CD4-positive, alpha-beta T cell treated with Interleukin-15 for 4 hours (primary cell): ENCODE data around the gene PARG.
"Not testable (repeated sequence)": the region's sequence is repeated elsewhere in the genome, so short reads cannot be mapped to it uniquely, and the experiment has no call there.

Experiments
- DNase-seq: peaks from one replicate; pipeline ENCODE4 v3.0.0-alpha.2; 2020; ENCODE audit warnings: low spot score

Gene PARG

GRCh38 chr10:49830016-49830415, 111.8 kb downstream of the PARG start:
- DNase-seq, result no peak

GRCh38 chr10:49827297-49827696, 114.5 kb downstream of the PARG start:
- no peak for DNase-seq

GRCh38 chr10:49819234-49819958, 122.4 kb downstream of the PARG start:
- no peak for DNase-seq

DNA sequence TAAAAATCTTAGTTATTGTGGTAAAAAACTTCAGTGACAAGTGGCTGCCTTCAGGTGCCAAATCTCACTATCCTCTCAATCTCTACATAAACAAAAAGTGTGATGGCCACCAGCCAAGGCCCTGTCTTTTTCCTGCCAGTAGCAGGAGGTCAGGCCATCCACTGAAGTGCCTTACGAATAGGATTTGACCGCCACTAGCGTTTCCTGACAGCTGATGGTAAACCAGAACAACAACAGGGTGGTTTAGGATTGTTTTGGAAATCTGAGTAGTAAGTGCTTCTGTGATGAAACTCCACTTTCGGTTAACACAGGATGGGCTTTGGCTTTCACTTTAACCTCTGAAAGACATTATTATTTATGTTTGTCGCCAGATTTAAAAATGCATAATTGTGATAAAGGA, 124.0 kb downstream of the PARG start:
- no peak for DNase-seq

DNA sequence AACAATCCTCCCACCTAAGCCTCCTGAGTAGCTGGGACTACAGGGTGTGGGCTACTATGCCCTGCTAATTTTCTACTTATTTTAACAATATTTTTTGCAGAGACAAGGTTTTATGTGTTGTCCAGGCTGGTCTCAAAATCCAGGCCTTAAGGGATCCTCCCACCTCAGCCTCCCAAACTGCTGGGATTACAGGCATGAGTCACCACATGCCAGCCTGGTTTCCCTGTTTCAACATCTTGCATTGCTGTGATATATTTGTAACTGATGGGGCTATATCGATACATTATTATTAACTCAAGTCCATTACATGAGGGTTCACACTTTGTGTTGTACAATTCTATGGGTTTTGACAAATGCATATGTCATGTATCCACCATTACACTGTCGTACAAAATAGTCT, 137.8 kb downstream of the PARG start:
- DNase-seq, result no peak

DNA sequence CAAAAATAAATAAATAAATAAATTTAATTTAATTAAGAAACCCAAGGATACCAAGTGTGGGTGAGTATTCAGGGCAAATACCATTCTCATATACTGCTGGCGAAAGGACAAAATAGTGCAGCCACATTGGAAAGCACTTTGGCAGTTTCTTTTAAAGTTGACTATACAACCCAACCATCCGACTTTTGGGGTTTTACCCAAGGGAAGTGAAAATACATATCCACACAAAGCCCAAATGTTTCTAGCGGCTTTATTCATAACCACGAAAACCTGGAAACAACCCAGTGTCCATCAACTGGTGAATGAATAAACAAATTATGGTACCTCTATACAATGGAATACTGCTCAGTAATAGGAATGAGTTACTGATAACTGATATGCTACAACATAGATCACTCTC, 143.6 kb downstream of the PARG start:
- DNase-seq, result no peak

DNA sequence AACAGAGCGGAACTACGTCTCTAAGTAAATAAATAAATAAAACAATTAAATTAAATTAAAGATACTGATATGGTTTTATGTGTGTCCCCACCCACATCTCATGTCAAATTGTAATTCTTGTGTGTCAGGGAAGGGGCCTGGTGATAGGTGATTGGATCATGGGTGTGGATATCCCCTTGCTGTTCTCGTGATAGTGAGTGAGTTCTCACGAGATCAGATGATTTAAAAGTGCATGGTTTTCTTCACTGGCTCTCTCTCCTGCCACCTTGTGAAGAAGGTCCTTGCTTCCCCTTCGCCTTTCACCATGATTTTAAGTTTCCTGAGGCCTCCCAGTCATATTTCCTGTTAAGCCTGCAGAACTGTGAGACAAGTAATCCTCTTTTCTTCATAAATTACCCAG, 150.7 kb downstream of the PARG start:
- DNase-seq, result no peak

GRCh38 chr10:49784681-49785080, 157.1 kb downstream of the PARG start:
- no peak for DNase-seq

GRCh38 chr10:49783645-49784044, 158.2 kb downstream of the PARG start:
- DNase-seq, result no peak

DNA sequence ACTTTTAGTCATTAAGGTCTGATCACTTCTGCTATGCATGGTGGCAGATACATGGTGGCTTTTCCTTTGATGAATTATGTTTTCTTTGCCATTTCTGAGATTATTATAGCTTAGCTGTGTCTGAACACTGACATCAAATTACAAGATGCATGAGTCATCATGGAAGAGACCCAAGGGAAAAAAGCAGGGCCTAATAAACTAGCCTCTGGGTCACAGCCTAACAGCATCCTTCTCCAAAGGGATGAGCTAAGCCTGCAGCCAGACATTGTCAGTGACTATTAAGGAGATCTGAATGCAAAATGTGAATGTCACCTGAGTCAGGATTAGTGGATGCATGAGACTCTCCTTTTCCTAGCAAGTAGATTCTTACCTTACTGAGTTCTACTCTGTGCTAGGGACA, 160.6 kb downstream of the PARG start:
- DNase-seq, result no peak

DNA sequence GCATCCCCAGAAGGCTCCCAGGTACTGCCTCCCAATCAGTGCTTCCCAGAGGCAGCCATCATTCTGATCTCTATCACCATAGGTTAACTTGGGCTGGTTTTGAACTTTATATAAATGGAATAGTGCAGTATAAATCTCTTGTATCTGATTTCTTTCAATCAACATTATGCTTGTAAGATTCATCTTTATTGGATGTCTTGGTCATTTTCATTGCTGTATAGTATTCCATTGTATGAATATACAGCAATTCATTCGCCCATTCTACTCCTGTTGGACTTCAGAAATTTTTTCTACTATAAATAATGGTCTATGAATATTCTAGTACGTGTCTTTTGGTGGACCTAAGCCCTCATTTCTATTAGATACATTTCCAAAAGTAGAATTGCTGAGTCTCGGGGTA, 163.6 kb downstream of the PARG start:
- DNase-seq, result no peak

- no peak for DNase-seq
Measured at GRCh38 chr10:49776851-49777250, 165.0 kb downstream of the PARG start.

- no peak for DNase-seq
Measured at GRCh38 chr10:49775014-49775413, 166.8 kb downstream of the PARG start.

DNA sequence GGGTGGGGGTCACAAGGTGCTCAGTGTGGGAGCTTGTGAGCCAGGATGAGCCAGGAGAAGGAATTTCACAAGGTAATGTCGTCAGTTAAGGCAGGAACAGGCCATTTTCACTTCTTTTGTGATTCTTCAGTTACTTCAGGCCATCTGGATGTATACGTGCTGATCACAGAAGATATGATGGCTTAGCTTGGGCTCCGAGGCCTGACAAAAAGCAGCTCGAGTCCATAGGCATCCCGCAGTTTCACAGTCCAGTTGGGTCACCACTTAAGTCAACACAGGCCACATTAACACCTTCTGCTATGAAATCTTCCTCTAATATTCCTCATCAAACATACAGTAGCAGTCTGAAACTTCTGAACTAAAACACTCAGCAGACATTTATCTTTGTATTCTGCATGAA, 168.9 kb downstream of the PARG start:
- not testable (repeated sequence) for DNase-seq

- not testable (repeated sequence) for DNase-seq
Measured at GRCh38 chr10:49771046-49771445, 170.8 kb downstream of the PARG start.

DNA sequence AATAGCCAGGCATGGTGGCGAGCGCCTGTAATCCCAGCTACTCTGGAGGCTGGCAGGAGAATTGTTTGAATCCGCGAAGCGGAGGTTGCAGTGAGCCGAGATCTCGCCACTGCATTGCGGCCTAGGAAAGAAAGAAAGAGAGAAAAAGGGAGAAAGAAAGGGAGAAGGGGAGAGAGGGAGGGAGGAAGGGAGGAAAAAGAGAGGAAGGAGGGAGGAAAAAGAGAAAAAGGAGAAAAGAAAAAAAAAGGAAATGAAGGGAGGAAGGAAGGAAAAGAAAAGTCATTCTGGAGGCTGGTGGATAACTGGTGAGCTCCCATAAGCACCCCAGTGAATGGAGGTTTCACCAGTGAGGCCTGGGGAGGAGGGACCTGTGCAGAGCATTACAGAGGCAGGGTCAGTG, 172.1 kb downstream of the PARG start:
- DNase-seq, result no peak

DNA sequence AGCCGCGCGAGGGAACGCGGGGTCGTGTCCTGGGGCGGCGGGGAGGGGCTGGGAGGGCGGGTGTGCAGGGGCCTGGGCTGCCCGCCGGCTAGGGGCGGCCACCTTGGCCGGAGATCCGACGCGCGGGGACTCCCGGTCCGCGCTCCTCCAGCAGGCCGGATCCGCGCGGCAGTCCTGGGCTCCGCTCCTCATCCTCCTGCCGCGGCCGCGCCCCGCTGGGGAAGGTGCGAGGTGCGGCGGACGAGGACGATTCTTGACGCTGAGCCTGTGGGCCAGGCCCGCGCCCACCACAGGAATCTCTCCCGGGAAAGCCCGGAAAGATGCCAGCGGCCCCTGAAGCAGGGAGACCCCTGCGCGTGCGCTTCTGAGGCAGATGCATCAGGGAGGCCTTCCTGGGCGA, 173.1 kb downstream of the PARG start:
- DNase-seq, result no peak

GRCh38 chr10:49768329-49768728, 173.5 kb downstream of the PARG start:
- no peak for DNase-seq
